Hepatocyte (in vitro differentiated cells): ENCODE measurements around the gene SP3.

Source experiments
- CTCF ChIP-seq: fragments of 200-600 bp; sonication (generic); IDR thresholded peaks from 2 replicates; pipeline ENCODE4 v1.5.1; 2016; ENCODE audit warnings: antibody characterized with exemption, mild to moderate bottlenecking; ENCODE audit not compliant: poor library complexity
- EZH2 ChIP-seq: fragments of 200-600 bp; sonication (generic); IDR thresholded peaks from 2 replicates; pipeline ENCODE4 v1.6.1; 2016; ENCODE audit warnings: antibody characterized with exemption, mild to moderate bottlenecking, borderline replicate concordance
- EZH2phosphoT487 ChIP-seq: fragments of 200-600 bp; sonication (generic); IDR thresholded peaks from one replicate; pipeline ENCODE4 v1.6.1; 2018; ENCODE audit warnings: antibody characterized with exemption, mild to moderate bottlenecking, low read depth, moderate library complexity; ENCODE audit not compliant: unreplicated experiment, severe bottlenecking

- TF ChIP-seq CTCF (no peak), EZH2phosphoT487 (no peak), EZH2 (no peak)
Measured at GRCh38 chr2:173999272-173999671, 34.1 kb upstream of the SP3 start.
